H9 (cell line): ENCODE data around the gene RAB30. TPM values are rescaled to one million over a fixed set of nuclear protein-coding genes. Genes with fewer than 3 reads are reported as not detected.

ENCODE experiments used
- DNase-seq: peaks from one replicate; pipeline ENCODE4 v3.0.0-alpha.2; 2017
- H2AFZ ChIP-seq: one replicate; pipeline ENCODE4 v1.6.1; 2013; ENCODE audit warnings: mild to moderate bottlenecking, low read length, control low read depth, moderate library complexity
- H2AK5ac ChIP-seq: 2 replicates; pipeline ENCODE4 v1.6.1; 2013; ENCODE audit warnings: low read length, control low read depth, mixed read lengths; ENCODE audit not compliant: insufficient read length
- H2BK120ac ChIP-seq: one replicate; pipeline ENCODE4 v1.6.1; 2013; ENCODE audit warnings: low read depth, mild to moderate bottlenecking, low read length, control low read depth, inconsistent platforms; ENCODE audit not compliant: poor library complexity, severe bottlenecking
- H2BK12ac ChIP-seq: 2 replicates; pipeline ENCODE4 v1.6.1; 2013; ENCODE audit warnings: low read length, control low read depth, mixed read lengths, low read depth; ENCODE audit not compliant: insufficient read length
- H2BK15ac ChIP-seq: 2 replicates; pipeline ENCODE4 v1.6.1; 2013; ENCODE audit warnings: low read depth, low read length, control low read depth
- H2BK20ac ChIP-seq: one replicate; pipeline ENCODE4 v1.6.1; 2013; ENCODE audit warnings: low read depth, mild to moderate bottlenecking, low read length, control low read depth, inconsistent platforms; ENCODE audit not compliant: poor library complexity, severe bottlenecking
- H2BK5ac ChIP-seq: 2 replicates; pipeline ENCODE4 v1.6.1; 2013; ENCODE audit warnings: low read length, control low read depth, mixed read lengths; ENCODE audit not compliant: insufficient read length
- H3K14ac ChIP-seq: 2 replicates; pipeline ENCODE4 v1.6.1; 2013; ENCODE audit warnings: low read length, control low read depth; ENCODE audit not compliant: insufficient read depth
- H3K18ac ChIP-seq: 2 replicates; pipeline ENCODE4 v1.6.1; 2013; ENCODE audit warnings: low read depth, mild to moderate bottlenecking, mixed read lengths, low read length, control low read depth; ENCODE audit not compliant: insufficient read length
- H3K23ac ChIP-seq: 2 replicates; pipeline ENCODE4 v1.6.1; 2013; ENCODE audit warnings: low read length, control low read depth, mixed read lengths, low read depth; ENCODE audit not compliant: insufficient read length
- H3K23me2 ChIP-seq: 2 replicates; pipeline ENCODE4 v1.6.1; 2013; ENCODE audit warnings: low read depth, mild to moderate bottlenecking, mixed read lengths, low read length, control low read depth; ENCODE audit not compliant: insufficient read length, poor library complexity, severe bottlenecking
- H3K27ac ChIP-seq: 2 replicates; pipeline ENCODE4 v1.5.1; 2013; ENCODE audit warnings: low read length, control low read depth, mixed read lengths, low read depth; ENCODE audit not compliant: insufficient read length
- H3K27me3 ChIP-seq: 2 replicates; pipeline ENCODE4 v1.6.1; 2013; ENCODE audit warnings: low read length, control low read depth, inconsistent platforms; ENCODE audit not compliant: insufficient read depth
- H3K4ac ChIP-seq: 2 replicates; pipeline ENCODE4 v1.6.1; 2013; ENCODE audit warnings: low read depth, mild to moderate bottlenecking, control low read depth, inconsistent platforms, low read length, moderate library complexity
- H3K4me1 ChIP-seq: 2 replicates; pipeline ENCODE4 v1.6.1; 2013; ENCODE audit warnings: low read length, control low read depth, inconsistent platforms; ENCODE audit not compliant: insufficient read depth
- H3K4me2 ChIP-seq: 2 replicates; pipeline ENCODE4 v1.6.1; 2013; ENCODE audit warnings: low read length, control low read depth, mixed read lengths; ENCODE audit not compliant: insufficient read length, insufficient read depth
- H3K56ac ChIP-seq: 2 replicates; pipeline ENCODE4 v1.6.1; 2013; ENCODE audit warnings: low read depth, mild to moderate bottlenecking, mixed read lengths, low read length, control low read depth; ENCODE audit not compliant: insufficient read length
- H3K79me1 ChIP-seq: 2 replicates; pipeline ENCODE4 v1.6.1; 2013; ENCODE audit warnings: low read depth, mild to moderate bottlenecking, moderate library complexity, low read length, control low read depth, inconsistent platforms; ENCODE audit not compliant: insufficient read depth, poor library complexity, severe bottlenecking
- H3K79me2 ChIP-seq: 2 replicates; pipeline ENCODE4 v1.6.1; 2013; ENCODE audit warnings: low read length, control low read depth, inconsistent platforms; ENCODE audit not compliant: insufficient read depth
- H3K9ac ChIP-seq: 2 replicates; pipeline ENCODE4 v1.6.1; 2013; ENCODE audit warnings: low read length, control low read depth, mixed read lengths; ENCODE audit not compliant: insufficient read length; ENCODE audit errors: extremely low read depth
- H3K9me3 ChIP-seq: one replicate; pipeline ENCODE4 v1.6.1; 2013; ENCODE audit warnings: low read depth, low read length, inconsistent platforms; ENCODE audit not compliant: control insufficient read depth
- H3T11ph ChIP-seq: one replicate; pipeline ENCODE4 v1.6.1; 2013; ENCODE audit warnings: mild to moderate bottlenecking, low read length, control low read depth, inconsistent platforms
- H4K20me1 ChIP-seq: one replicate; pipeline ENCODE4 v1.6.1; 2013; ENCODE audit not compliant: control insufficient read depth, insufficient read length, insufficient read depth
- H4K5ac ChIP-seq: 2 replicates; pipeline ENCODE4 v1.6.1; 2013; ENCODE audit warnings: low read depth, mild to moderate bottlenecking, mixed read lengths, low read length, control low read depth; ENCODE audit not compliant: insufficient read length
- H4K8ac ChIP-seq: replicated peaks from 2 replicates; pipeline ENCODE4 v1.6.1; 2013; ENCODE audit warnings: low read length, control low read depth, mixed read lengths, low read depth; ENCODE audit not compliant: insufficient read length
- H4K91ac ChIP-seq: 2 replicates; pipeline ENCODE4 v1.6.1; 2013; ENCODE audit warnings: low read depth, mild to moderate bottlenecking, moderate library complexity, mixed read lengths, low read length, control low read depth; ENCODE audit not compliant: insufficient read length
- H3K27ac Mint-ChIP-seq, 3 experiments: 2 replicates in 2 of 3; 3 replicates in 1 of 3; pipeline ENCODE4 v1.8.0; 2020 to 2021; ENCODE audit warnings: mixed read lengths in 3 of 3, mild to moderate bottlenecking in 1 of 3, moderate library complexity in 1 of 3
- H3K27me3 Mint-ChIP-seq: 2 replicates; pipeline ENCODE4 v1.8.0; 2021; ENCODE audit warnings: low read depth, mild to moderate bottlenecking, moderate library complexity, mixed read lengths
- H3K36me3 Mint-ChIP-seq, 3 experiments: 2 replicates in 2 of 3; 3 replicates in 1 of 3; pipeline ENCODE4 v1.8.0; 2020 to 2021; ENCODE audit warnings: low read depth in 3 of 3, mixed read lengths in 3 of 3; ENCODE audit not compliant: insufficient read depth in 1 of 3
- H3K4me1 Mint-ChIP-seq, 2 experiments: 2 replicates each; pipeline ENCODE4 v1.8.0; 2020; ENCODE audit warnings: mixed read lengths in 2 of 2
- H3K4me3 Mint-ChIP-seq, 2 experiments: 2 replicates in 1 of 2; 3 replicates in 1 of 2; pipeline ENCODE4 v1.8.0; 2020 to 2021; ENCODE audit warnings: mild to moderate bottlenecking in 2 of 2, mixed read lengths in 2 of 2, moderate library complexity in 1 of 2
- H3K9me3 Mint-ChIP-seq, 2 experiments: 2 replicates in 1 of 2; 3 replicates in 1 of 2; pipeline ENCODE4 v1.8.0; 2020; ENCODE audit warnings: mild to moderate bottlenecking in 2 of 2, mixed read lengths in 2 of 2, moderate library complexity in 1 of 2
- WGBS: extraction: QIAGEN DNeasy Blood & Tissue Kit; methylation state at CpG from one replicate; pipeline ENCODE4 v1.1.7; 2013; ENCODE audit warnings: missing lambda C conversion rate, low lambda C conversion rate, mixed read lengths; ENCODE audit not compliant: insufficient read length; ENCODE audit errors: extremely low coverage; 5-methylcytosine and 5-hydroxymethylcytosine counted together
- total RNA-seq: library from RNA; stranded (reverse); gene quantifications from 2 replicates; pipeline ENCODE4 v1.2.1, GENCODE V29; 2021
- TF ChIP-seq, protein P1 (sequence below): fragments of 200-600 bp; sonication (generic); conservative IDR thresholded peaks from 3 replicates; pipeline ENCODE4 v1.8.0; 2021; ENCODE audit warnings: antibody characterized with exemption, mild to moderate bottlenecking

RAB30 gene
- total RNA-seq, 1 experiment from 2014 or later: 4.8 TPM

DNA sequence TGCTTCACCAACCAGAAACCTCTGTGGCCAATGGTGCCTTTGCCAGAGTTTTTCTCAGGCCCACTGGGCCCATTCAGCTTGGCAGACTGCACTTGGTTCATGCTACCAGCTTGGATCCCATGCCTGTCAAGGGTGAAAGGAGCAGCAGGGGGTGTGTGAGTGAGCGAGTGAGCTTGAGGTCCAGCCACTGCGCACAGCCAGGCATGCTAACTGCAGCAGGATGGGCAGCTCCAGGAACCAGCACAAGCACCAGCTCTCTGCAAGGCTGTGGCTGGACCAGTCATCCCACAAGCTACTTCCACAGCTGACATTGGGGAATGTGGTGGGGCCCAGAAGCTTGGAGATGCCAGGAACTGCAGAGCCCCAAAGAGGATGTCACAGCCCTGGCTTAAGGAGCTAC is 129.3 kb downstream of the RAB30 start:
- H3K27ac Mint-ChIP-seq: no peak overlapping the region
- TF ChIP-seq, protein P1, sequence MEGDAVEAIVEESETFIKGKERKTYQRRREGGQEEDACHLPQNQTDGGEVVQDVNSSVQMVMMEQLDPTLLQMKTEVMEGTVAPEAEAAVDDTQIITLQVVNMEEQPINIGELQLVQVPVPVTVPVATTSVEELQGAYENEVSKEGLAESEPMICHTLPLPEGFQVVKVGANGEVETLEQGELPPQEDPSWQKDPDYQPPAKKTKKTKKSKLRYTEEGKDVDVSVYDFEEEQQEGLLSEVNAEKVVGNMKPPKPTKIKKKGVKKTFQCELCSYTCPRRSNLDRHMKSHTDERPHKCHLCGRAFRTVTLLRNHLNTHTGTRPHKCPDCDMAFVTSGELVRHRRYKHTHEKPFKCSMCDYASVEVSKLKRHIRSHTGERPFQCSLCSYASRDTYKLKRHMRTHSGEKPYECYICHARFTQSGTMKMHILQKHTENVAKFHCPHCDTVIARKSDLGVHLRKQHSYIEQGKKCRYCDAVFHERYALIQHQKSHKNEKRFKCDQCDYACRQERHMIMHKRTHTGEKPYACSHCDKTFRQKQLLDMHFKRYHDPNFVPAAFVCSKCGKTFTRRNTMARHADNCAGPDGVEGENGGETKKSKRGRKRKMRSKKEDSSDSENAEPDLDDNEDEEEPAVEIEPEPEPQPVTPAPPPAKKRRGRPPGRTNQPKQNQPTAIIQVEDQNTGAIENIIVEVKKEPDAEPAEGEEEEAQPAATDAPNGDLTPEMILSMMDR: no peak
- Histone ChIP-seq H2BK20ac (no peak overlapping the region), H2BK120ac (no peak overlapping the region), H2AFZ (no peak overlapping the region), H4K8ac (no peak overlapping the region), H3K9ac (no peak overlapping the region), H2AK5ac (no peak overlapping the region), H3K27ac (no peak overlapping the region), H2BK5ac (no peak overlapping the region), H4K91ac (no peak overlapping the region), H3K56ac (no peak overlapping the region), H3K27me3 (no peaks in the 10 kb centered on the region), H2BK12ac (no peak overlapping the region), H3K23ac (no peak overlapping the region), H3K4me1 (no peaks in the 10 kb centered on the region), H3K4ac (no peak overlapping the region), H3K79me1 (no peaks in the 10 kb centered on the region), H3K18ac (no peak overlapping the region), H3K4me2 (no peak overlapping the region), H3K23me2 (no peaks in the 10 kb centered on the region), H3K14ac (no peak overlapping the region), H3K79me2 (no peaks in the 10 kb centered on the region; the same call in 1 of the 2 replicates), H4K20me1 (no peaks in the 10 kb centered on the region), H3T11ph (no peak overlapping the region), H2BK15ac (no peak overlapping the region), H4K5ac (no peak overlapping the region), H3K9me3 (no peaks in the 10 kb centered on the region)
- WGBS: no CpG with 5 or more reads among the region's 2 CpGs
- H3K4me1 Mint-ChIP-seq: peaks cover 12 to 13% of the 10 kb centered on the region in 2 experiments
- 0 out of 2 replicates have a peak, but pooled peaks cover 3% of the 10 kb centered on the region for H3K27me3 Mint-ChIP-seq
- H3K36me3 Mint-ChIP-seq: peaks cover 0 to 15% (median 4%) of the 10 kb centered on the region in 3 experiments; a peak in 4 of 7 replicates
- H3K4me3 Mint-ChIP-seq: no peak overlapping the region
- DNase-seq: no peak
- peaks cover 3 to 5% of the 10 kb centered on the region in 2 experiments; a peak in 4 of 5 replicates for H3K9me3 Mint-ChIP-seq
